KOPT-K1 (cell line): ENCODE data around the gene REP15.
"Not testable (repeated sequence)": the region's sequence is repeated elsewhere in the genome, so short reads cannot be mapped to it uniquely, and the experiment has no call there.

Experiments used
- H3K27ac ChIP-seq: fragments of 200-600 bp; sonication (generic); 2 replicates; pipeline ENCODE4 v1.5.1; 2016; ENCODE audit warnings: antibody characterized with exemption, mild to moderate bottlenecking, low read depth, low read length; ENCODE audit not compliant: poor library complexity, severe bottlenecking
- H3K36me3 ChIP-seq: fragments of 200-600 bp; sonication (generic); 2 replicates; pipeline ENCODE4 v1.5.1; 2017; ENCODE audit warnings: antibody characterized with exemption, mild to moderate bottlenecking, low read length, moderate library complexity; ENCODE audit not compliant: insufficient read depth
- H3K9me3 ChIP-seq: fragments of 200-600 bp; sonication (generic); 2 replicates; pipeline ENCODE4 v1.5.1; 2017; ENCODE audit warnings: antibody characterized with exemption, low read length, mild to moderate bottlenecking; ENCODE audit not compliant: insufficient read depth, poor library complexity, severe bottlenecking

The REP15 gene, protein sequence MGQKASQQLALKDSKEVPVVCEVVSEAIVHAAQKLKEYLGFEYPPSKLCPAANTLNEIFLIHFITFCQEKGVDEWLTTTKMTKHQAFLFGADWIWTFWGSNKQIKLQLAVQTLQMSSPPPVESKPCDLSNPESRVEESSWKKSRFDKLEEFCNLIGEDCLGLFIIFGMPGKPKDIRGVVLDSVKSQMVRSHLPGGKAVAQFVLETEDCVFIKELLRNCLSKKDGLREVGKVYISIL

DNA sequence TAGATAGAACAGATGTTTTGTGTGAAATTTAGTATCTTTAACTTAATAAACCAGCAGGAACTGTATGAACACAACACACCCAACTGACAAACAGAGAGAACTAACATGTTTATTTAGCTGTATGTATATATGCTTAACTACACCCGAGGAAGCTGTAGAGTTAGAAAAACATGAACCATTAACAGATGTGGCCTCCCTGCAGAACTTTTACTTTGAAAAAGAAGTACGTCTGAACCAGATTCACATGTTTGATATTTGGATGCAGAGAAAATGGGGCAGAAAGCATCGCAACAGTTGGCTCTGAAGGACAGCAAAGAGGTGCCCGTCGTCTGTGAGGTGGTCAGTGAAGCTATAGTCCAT, at the start of gene REP15:
REP15 (plus strand) TSS at position 155 of the 360 bp plus-strand sequence; CDS start at position 271, 116 bp downstream.
- H3K36me3 ChIP-seq, result no peaks in the 10 kb centered on the region
- H3K9me3 ChIP-seq, result no peaks in the 10 kb centered on the region
- no peak within 1 kb of the TSS for H3K27ac ChIP-seq

DNA sequence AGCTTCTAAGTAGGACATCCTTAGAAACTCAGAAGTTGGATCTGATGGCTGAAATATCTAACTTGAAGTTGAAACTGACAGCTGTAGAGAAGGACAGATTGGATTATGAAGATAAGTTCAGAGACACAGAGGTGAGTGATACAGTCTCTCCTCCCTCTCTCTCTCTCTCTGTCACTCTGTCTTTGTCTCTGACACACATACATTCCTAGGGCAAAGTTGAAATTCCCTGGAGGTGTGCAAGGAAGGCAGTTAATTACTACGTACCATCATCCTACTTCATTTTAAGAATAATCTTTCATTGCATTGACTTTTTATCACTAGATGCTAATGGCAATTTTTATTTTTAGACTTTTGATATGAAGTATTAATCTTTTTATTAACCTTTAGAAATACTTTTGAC, 46.2 kb upstream of the REP15 start:
- Histone ChIP-seq H3K36me3 (no peaks in the 10 kb centered on the region), H3K27ac (no peak overlapping the region), H3K9me3 (no peaks in the 10 kb centered on the region)

DNA sequence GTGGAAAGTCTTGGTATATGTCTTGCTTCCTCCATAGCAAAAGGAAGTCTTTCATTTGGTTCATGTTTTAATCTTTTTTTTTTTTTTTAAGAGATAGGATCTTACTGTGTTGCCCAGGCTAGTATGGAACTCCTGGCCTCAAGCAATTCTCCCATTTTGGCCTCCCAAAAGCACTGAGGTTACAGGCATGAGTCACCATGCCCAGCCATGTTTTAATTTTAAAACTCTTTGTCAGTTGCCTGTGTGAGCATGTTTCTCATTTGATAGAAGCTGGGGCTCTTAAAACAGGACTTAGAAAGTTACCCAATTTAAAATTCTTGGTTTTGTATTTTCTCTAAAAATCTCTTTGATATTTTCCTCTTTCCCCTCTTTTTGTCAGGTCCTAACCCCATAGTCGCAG, 45.0 kb upstream of the REP15 start:
- Histone ChIP-seq H3K27ac (no peak overlapping the region), H3K36me3 (no peaks in the 10 kb centered on the region), H3K9me3 (no peaks in the 10 kb centered on the region)

DNA sequence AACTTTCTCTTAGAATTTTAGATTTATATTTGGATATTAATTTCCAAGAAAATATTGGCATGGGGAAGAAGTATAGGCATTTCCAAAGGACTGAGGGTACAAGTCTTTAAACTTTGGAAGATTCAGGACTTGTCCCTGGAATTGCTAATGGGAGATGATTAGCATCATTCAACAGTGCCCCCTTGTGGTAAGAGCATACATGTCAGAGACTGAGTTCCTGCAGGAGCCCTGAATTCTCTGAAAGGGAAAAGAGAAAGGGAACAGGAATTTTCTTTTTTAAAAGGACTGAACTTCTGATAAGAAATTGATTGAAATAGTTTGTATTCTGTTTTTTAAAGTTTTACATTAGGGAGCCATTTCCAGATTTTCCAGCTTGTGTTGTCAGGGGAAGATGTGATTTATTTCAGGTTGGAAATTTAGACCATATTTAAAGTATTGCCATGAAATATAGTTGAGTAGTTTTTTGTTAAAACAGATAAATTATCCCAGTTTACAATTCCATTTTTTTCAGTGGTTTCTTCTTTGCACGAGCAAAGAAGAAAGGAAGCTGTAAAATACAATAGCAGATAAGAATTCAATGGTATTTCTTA, 44.0 kb upstream of the REP15 start:
- Histone ChIP-seq H3K27ac (no peak overlapping the region), H3K9me3 (no peaks in the 10 kb centered on the region), H3K36me3 (no peaks in the 10 kb centered on the region)

DNA sequence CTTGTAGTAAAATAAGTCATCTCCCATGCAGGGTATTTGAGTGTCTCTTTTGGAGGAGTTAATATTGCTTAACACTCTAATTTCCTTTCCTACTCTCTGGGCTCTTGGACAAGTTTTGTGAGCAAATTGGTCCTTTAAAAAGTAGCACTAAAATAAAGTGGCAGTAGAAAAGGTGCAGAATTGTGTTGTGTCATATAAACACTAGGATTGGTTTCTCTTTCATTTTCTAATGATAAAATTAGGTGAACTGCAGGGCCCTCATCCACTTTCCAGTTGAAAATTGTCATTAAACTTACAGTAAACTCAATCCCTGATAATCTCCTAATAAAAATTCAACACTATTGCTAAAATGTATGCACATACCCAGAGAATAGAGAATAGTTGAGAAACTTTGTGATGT, 42.6 kb upstream of the REP15 start:
- H3K36me3 ChIP-seq, result no peaks in the 10 kb centered on the region
- no peak overlapping the region for H3K27ac ChIP-seq
- no peaks in the 10 kb centered on the region for H3K9me3 ChIP-seq

DNA sequence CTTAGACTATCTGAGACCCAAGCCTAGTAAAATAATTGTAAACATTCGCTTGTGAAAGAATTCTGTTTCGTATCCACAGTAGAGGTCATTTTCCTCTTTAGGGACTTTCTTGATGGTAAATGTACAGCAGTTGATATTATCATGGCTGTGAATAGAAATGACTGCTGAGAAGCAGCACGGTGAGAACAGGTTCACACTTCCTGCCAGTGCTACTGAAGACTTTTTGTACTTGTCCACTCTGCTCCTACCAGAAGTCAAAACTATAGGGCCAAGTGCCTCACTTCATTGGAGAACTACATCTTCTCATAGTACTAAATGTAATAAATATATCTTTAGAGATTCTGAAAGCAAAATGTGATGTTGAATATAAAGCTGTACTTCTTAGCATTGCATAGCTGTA, 40.8 kb upstream of the REP15 start:
- not testable (repeated sequence) for H3K9me3 ChIP-seq, H3K36me3 ChIP-seq, H3K27ac ChIP-seq

DNA sequence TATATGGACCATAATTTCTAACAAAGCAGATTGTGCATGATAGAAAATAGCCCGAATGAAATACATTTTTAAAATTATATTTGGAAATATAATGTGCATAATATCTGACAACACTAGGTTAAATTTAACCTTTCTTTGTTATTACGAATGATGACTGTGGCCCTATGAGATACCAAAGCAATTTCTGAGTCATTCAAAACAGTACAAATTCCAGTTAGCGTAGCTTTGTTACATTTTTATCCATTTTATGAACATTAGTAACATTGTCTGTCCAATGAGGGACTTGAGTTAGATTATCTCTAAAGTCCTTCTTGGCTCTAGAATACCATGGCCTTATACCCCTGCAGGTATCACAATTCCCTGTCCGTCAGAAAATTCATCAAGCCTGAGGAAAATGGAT, 39.0 kb upstream of the REP15 start:
- H3K27ac ChIP-seq, result no peak overlapping the region
- no peaks in the 10 kb centered on the region for H3K9me3 ChIP-seq
- no peaks in the 10 kb centered on the region for H3K36me3 ChIP-seq

DNA sequence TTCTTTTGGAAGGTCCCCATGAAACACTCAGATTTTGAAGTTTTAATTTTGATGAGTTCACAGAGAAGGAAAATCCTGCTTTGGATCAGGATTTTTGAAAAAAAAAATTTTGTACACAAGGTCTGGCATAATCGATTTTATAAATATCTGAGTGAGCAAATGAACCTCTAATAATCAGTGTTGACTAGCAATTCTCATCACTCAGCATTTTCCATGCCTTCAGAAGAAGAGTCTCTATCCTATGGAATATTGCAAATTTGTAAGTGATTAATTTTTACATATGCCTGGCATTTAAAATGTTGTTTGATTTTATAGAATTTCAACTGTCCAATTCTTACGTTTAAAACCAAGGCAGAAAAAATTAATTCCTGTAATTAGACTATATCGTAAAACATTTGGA, 30.5 kb upstream of the REP15 start:
- 0 out of 2 replicates have a peak, but pooled peaks cover 4% of the 10 kb centered on the region for H3K36me3 ChIP-seq
- no peaks in the 10 kb centered on the region for H3K9me3 ChIP-seq
- no peak overlapping the region for H3K27ac ChIP-seq

DNA sequence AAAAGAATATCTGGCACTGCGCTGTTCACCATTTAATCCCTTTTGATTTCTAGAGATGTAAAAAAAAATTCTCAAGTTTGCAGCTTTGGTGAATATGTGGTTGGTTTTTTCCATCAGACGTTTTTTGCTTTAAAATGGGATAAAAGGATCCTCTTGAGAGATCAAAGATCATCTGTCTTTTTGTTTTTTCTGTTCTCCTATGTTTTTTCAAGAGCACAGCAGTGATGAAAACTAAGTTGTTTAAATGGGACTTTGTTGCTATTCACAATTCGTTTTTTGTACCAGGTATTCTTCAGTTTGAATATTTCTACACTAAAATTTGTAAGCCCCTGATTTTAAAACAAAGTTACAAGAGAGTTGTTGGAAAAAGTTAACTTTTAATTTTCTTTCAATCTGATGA, 29.7 kb upstream of the REP15 start:
- 0 out of 2 replicates have a peak, but pooled peaks cover 4% of the 10 kb centered on the region for H3K36me3 ChIP-seq
- no peak overlapping the region for H3K27ac ChIP-seq

DNA sequence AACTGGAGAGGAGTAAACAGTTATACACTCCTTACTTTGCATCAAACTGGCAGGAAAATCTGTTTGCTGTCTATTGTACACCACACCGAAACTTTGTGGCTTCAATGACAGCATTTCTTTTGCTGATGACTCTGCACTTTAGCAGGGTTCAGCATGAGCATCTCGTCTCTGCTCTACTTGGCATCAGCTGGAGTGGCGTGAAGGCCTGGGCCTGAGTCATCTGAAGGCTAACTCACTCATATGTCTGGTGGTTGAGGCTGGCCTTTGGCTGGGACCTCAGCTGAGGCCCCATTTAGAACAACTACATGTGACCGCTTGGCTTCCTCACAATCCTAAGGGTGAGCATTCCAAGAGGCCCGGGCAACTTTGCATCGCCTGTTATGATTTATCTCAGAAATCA, 28.7 kb upstream of the REP15 start:
- Histone ChIP-seq H3K27ac (no peak overlapping the region), H3K9me3 (no peaks in the 10 kb centered on the region), H3K36me3 (0 out of 2 replicates have a peak, but pooled peaks cover 4% of the 10 kb centered on the region)

More for the DNA sequence above, 29.7 kb upstream of the REP15 start:
- no peaks in the 10 kb centered on the region for H3K9me3 ChIP-seq

DNA sequence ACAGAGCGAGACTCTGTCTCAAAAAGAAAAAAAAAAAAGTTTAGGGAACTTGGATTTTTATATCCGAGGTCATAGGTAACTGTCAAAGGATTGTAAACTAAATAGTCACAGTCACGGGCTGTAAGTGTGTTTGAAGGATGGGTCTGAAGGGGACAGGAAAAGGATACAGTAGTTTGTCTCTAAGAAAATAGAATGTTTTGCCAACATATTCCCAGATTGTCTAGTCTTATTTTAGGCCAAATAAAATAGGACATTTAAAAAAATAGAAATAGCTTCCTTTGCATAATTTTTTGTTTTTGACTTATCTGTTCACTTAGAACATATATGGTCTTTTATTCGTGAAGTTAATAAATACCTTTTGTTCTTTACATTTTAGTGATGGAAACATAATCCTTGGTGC, 24.2 kb upstream of the REP15 start:
- H3K9me3 ChIP-seq, result no peaks in the 10 kb centered on the region
- 0 out of 2 replicates have a peak, but pooled peaks cover 4% of the 10 kb centered on the region for H3K36me3 ChIP-seq
- H3K27ac ChIP-seq, result no peak overlapping the region

DNA sequence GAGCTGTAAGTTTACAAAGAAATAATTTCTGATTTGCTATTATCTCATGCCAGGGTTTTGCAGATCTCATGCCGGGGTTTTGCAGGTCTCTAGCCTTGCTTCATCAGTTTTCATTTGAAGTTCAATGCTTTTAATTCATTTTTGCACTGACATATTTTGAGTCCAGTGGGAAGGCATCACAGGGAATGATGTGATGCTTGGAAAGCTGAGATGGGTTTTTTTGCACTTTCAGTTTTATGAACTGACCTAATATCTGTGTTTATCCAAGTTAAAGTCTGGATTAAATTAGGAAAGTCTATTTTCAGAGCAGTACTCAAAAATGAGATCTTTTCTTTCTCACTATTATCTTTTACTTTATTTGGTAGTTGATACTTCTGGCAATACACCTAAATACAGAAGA, 23.6 kb upstream of the REP15 start:
- no peaks in the 10 kb centered on the region for H3K9me3 ChIP-seq
- H3K36me3 ChIP-seq, result 0 out of 2 replicates have a peak, but pooled peaks cover 1% of the 10 kb centered on the region
- no peak overlapping the region for H3K27ac ChIP-seq

DNA sequence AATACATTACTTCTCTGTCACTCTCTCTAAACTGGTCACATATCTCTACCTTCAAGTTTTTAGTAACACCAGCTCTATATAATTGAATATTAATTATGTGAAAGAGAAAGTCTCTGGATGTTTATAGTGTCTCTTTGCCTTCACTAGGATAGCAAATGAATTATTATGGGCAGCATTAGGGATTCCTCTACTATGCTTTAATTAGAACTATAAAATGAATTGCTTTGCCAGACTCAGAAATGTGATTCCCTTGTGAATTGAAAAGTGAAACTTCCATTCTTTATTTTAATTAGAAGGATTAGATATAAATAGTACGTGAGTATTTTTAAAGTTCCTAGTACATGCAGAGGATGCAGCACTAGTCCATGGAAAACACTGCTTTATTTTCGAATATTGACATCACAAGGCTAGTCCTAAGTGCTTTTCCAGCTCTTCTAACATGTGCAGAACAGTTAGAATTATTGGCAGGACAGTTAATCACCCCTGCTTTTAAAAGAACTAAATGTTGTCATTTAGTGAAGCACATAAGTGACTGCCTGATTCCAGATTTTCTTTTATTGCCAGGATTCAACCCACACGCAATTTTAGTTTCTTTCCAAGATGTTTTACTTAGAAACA, 23.0 kb upstream of the REP15 start:
- H3K36me3 ChIP-seq, result no peaks in the 10 kb centered on the region
- no peaks in the 10 kb centered on the region for H3K9me3 ChIP-seq
- no peak overlapping the region for H3K27ac ChIP-seq

DNA sequence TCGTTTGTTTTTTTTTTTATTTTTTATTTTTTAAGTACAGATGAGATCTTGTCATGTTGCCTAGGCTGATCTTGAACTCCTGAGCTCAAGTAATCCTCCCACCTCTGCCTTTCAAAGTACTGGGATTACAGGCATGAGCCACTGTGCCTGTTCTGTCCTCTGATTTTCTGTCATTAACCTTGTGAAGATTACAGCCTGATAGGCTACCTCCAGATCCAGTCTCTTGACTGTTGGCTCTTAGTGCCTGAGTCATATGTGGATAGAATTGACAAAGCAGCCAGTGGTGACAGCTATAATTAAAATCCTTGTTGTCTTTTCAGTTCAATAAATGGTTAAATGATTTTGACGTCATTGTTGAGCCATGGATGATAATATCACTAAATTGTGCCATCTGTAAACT, 21.3 kb upstream of the REP15 start:
- Histone ChIP-seq H3K9me3 (no peaks in the 10 kb centered on the region), H3K36me3 (no peaks in the 10 kb centered on the region; the same call in 1 of the 2 replicates), H3K27ac (no peak overlapping the region)

DNA sequence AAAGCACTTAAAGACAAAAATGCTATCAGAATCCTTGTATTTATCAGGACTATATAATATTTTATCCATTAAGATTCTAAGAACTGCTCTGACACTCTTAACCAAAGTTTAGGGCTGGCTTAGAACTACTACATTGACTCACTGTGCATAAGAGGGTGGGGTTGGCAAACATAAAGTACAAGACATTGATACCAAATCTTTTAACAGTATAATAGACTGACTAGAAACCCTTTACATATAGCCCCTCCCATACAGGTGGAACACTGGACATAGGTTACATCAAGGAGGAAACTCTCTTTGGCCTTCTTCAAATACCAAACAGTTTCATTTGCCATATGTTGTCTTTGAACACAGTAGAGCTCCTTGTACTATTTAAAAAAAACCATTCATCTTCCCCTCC, 15.6 kb upstream of the REP15 start:
- H3K9me3 ChIP-seq, result no peaks in the 10 kb centered on the region
- peaks cover 4% of the 10 kb centered on the region; the same call in 1 of the 2 replicates for H3K36me3 ChIP-seq
- no peak overlapping the region for H3K27ac ChIP-seq

DNA sequence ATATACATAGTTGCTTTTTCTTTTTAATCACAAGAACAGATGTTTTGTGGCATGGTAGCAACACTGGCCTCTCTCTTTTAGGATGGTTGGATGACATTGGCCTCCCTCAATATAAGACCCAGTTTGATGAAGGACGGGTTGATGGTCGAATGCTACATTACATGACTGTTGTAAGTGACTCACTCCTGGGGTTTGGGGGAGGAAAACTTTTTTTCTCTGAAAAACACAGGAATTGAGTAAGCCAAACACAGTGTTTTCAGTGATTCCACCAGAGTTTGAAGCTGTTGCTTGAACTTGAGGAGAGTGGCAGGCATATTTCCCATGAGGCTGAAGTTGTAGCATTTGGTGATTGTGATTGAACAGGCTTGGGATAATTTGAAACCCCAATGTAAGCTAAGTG, 13.7 kb upstream of the REP15 start:
- no peaks in the 10 kb centered on the region for H3K9me3 ChIP-seq
- H3K36me3 ChIP-seq, result peaks cover 4% of the 10 kb centered on the region; the same call in 1 of the 2 replicates
- no peak overlapping the region for H3K27ac ChIP-seq
